ENCODE measurements around the gene PTPRE. TPM values are rescaled to one million over a fixed set of nuclear protein-coding genes. Genes with fewer than 3 reads are reported as not detected.

Gene PTPRE
- total RNA-seq, 1 donor from 2014 or later, result 5.4 TPM

GRCh38 chr10:128026615-128027300 lies 119.9 kb downstream of the PTPRE start:
- no peak for TF ChIP-seq CTCF (conservative IDR thresholded peaks at IDR 0.05; ENCODE audit: low read depth, low read length)
- no peak for DNase-seq (ENCODE audit: low read depth)
- no peak overlapping the region for H3K4me3 ChIP-seq (ENCODE audit: low read depth, low read length)

- no peak overlapping the region for H3K4me3 ChIP-seq (ENCODE audit: low read depth, low read length)
- no peak for TF ChIP-seq CTCF (conservative IDR thresholded peaks at IDR 0.05; ENCODE audit: low read depth, low read length)
- no peak for DNase-seq (ENCODE audit: low read depth)
These were observed 120.4 kb downstream of the PTPRE start for GRCh38 chr10:128027306-128027705.

- DNase-seq (ENCODE audit: low read depth), result no peak
- no peak overlapping the region for H3K4me3 ChIP-seq (ENCODE audit: low read depth, low read length)
- TF ChIP-seq CTCF (conservative IDR thresholded peaks at IDR 0.05; ENCODE audit: low read depth, low read length), result no peak
These were observed 121.1 kb downstream of the PTPRE start for GRCh38 chr10:128027822-128028507.

- TF ChIP-seq CTCF (conservative IDR thresholded peaks at IDR 0.05; ENCODE audit: low read depth, low read length), result no peak
- H3K4me3 ChIP-seq (ENCODE audit: low read depth, low read length), result no peak overlapping the region
- DNase-seq (ENCODE audit: low read depth), result no peak
These were observed 121.8 kb downstream of the PTPRE start for GRCh38 chr10:128028508-128029289.

- TF ChIP-seq CTCF (conservative IDR thresholded peaks at IDR 0.05; ENCODE audit: low read depth, low read length), result no peak
- DNase-seq (ENCODE audit: low read depth), result no peak
- H3K4me3 ChIP-seq (ENCODE audit: low read depth, low read length), result no peak overlapping the region
These were observed 122.4 kb downstream of the PTPRE start for GRCh38 chr10:128029290-128029651.

- no peak for TF ChIP-seq CTCF (conservative IDR thresholded peaks at IDR 0.05; ENCODE audit: low read depth, low read length)
- H3K4me3 ChIP-seq (ENCODE audit: low read depth, low read length), result no peak overlapping the region
- DNase-seq (ENCODE audit: low read depth), result no peak
These were observed 122.9 kb downstream of the PTPRE start for GRCh38 chr10:128029731-128030369.
